ENCODE data around the gene EFHD1.
"Not testable (repeated sequence)": the region's sequence is repeated elsewhere in the genome, so short reads cannot be mapped to it uniquely, and the experiment has no call there.

EFHD1 gene

DNA sequence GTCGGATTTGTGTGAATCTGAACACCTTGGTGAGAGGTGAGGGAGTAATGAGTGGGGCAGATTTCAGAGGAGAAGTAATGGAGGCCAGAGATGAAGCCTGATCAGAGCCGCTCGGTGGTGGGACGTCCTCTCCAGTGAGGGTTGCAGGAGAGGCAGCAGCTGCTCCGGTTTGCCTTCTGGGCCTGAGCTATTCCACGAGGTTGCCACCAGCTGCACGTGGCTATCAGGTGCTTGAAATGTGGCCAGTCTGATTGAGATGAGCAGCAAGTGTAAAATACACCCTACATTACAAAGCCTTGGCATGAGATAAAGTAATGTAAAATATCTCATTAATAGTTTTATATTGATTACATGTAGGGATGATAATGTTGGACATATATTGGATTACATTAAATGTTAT, 10.8 kb upstream of the EFHD1 start:
- DNase-seq = no peak

DNA sequence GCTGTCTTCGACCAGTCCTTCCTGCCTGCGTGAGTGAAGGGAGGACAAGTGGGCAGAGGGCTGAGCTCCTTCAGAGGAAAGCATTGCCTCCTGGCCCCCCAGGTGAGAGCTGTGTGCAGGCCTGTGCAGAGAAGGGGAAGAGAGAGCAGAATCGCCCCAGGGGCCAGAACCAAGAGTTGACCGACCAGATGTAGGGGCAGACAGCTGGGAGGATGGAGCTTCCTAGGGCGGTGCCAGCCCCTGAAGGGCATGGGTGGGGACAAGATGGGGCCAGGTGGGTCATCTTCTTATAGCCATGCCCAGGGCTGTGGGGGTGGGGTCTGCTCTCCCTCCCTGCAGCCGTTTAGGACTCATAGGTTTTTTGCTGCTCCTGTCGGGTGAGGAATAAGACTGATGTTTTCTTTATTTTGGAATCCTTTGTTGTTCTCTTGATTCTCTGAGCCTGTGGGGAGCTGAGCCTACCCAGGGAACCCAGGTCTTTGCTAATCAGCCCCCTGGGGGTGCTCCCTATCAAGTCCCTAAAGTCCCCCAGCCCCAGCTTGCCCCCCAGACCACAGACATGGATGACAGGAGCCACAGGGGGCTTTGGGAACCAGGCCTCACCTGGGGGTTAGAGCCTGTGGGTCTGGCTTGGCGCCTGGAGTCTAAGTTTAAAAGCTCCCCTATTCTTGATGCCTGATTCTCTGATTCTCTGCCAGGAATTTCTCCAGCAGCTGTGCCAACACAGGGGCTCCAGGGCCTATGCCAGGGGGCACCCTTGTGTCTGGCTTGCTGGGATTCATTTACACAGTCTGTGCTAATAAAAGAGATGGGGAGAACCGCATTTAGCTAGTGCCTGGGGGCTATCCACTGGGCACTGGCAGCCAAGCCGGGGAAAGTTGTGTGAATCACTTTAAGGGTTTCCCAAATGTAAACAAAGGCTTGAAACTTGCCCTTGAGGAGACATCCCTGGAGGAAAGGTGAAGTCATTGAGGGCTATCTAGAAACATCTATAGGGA, 9.3 kb upstream of the EFHD1 start:
- no peak for DNase-seq

DNA sequence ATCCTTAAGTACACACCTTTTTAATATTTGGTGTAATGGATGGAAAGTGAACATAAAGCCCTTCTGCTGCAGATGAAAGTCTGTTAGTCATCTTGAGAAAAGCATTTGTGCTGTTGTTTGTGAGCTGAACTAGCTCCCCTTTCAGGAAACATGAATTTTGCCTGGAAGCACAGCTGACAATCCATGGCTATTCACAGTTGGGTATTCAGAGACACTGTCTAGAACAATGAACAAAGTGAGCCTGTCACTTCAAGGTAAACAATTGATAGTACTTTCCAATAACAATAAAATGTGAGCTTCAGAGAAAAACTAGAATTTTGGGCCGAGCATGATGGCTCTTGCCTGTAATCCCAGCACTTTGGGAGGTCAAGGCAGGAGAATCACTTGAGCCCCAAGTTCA, 6.8 kb upstream of the EFHD1 start:
- no peak for DNase-seq

- no peak for DNase-seq
Measured at GRCh38 chr2:232628466-232629128, 4.8 kb upstream of the EFHD1 start.

DNA sequence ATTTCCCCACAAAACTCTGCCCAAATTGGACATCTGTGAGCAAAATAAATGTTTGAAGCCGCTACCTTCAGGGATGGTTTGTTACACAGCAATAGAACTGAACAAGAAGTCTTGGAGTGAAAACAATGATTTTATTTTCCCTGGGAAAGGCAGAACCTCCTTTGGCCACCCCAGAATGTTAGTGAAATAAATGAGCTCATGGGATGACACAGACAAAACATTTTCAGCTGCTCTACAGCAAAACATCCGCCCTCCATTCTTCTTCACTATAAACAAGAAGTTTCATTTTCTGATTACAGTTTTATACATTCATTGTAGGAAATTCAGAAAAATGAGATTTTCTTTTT, 4.3 kb upstream of the EFHD1 start:
- DNase-seq = no peak

- no peak for DNase-seq
Measured at GRCh38 chr2:232632229-232632903, 1.0 kb upstream of the EFHD1 start.

- no peak for DNase-seq
Measured at GRCh38 chr2:232632904-232633412, 446 bp upstream of the EFHD1 start.

DNA sequence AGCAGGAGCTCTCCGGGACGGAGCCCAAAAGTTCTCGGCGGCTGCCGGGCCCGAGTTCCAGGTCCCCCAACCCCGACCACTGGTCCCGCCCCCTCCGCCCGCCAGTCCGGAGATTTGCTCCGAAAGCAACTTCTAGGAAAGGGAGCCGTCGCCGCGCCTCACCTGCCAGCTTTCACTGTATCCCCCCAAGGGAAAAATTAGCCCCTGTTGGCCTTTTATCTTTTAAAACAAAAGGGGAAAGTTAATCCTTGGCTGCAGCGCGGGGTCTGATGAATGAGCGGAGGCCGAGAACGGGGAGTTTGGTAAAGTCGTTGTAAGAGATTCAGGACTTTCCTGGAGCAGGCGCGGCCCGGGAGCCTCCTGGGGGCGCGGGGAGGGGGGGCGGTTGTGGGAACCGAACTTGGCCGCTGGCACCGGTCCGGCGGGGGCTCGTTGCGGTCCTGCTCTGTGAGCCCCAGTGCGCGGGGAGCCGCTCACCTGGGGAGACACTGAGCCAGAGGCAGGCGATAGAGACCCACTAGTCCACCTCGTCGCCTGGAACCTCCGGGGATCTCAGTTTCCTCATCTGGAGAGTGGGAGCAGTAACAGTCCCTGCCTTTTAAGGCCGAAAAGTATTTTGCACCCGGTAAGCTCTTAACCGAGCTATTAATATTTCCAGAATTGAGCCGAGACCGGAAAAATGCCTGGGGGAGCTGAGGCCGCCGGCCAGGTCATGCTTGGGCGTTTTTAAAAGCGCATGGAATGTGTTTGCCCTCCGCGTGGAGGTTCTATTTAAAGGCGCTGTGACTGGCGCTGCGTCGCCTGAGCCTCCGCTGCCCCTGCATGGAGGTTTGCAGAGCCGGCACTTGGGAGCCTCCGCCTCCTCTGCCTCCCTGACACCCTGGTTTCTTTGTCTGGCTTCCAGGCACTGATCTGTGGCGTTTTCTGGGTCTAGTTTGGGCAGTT, 1.1 kb downstream of the EFHD1 start:
- no peak for DNase-seq

- DNase-seq = not testable (repeated sequence)
Measured at GRCh38 chr2:232635376-232635775, 2.0 kb downstream of the EFHD1 start.

GRCh38 chr2:232635820-232636219, 2.4 kb downstream of the EFHD1 start:
- DNase-seq = no peak

DNA sequence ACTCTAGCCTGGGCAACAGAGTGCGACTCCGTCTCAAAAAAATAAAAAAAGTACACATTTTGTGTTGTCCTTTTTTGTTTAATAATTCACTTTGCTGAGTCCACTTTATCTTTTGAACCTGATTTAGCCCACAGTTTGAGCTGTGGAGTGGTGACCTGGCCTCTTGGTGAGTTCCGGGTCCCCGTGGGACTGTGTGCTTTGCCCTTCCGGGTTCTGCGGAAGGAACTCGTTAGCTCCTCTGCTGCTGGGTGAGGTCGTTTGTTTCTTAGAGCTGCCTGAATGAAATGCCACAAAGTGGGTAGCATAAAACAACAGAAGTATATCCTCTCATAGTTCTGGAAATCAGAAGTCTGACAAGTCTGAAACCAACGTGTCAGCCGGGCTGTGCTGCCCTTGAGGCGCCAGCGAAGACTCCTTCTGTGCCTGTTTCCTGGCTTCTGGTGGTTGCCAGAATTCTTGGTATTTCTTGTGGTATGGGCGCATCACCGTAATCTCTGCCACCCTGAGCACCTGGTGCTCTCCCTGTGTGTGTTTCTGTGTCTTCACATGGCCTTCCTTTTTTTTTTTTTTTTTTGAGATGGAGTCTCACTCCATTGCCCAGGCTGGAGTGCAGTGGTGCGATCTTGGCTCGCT, 3.5 kb downstream of the EFHD1 start:
- no peak for DNase-seq

DNA sequence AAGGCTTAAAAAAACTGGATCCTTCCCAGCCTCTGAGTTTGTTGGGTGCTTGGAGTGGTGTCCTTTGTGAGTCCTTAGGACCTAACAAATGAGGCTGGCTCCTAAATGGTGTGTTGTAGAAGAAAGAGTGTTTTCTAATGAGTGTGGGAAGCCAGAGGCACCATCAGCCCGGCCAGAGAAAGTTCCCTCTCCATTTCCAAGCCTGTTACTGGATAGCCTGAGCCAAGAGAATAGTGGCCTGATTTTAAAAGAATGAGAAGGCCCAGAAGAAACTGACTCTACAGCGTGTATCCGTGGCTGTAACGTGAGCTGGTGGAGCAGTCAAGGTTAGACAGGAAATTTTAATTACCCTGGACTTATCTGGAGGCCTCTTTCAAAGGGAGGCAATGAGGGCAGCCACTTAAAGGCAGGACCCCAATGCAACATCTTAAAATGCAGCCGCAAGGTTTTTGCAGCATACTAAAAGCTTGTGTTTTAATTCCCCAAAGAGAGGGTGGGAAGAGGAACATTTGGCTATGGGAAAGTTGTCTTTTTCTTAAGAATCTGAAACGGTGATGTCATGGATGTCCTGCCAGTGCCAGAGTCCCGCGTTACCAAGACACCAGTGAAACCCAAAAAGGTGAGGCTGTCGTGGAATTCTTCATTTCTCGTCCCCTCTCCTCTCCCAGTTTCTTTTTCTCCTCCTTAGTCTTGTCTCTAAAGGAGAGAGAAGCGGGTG, 4.6 kb downstream of the EFHD1 start:
- no peak for DNase-seq

GRCh38 chr2:232641153-232641848, 7.9 kb downstream of the EFHD1 start:
- no peak for DNase-seq

- DNase-seq = no peak
Measured at GRCh38 chr2:232643147-232643425, 9.7 kb downstream of the EFHD1 start.

DNA sequence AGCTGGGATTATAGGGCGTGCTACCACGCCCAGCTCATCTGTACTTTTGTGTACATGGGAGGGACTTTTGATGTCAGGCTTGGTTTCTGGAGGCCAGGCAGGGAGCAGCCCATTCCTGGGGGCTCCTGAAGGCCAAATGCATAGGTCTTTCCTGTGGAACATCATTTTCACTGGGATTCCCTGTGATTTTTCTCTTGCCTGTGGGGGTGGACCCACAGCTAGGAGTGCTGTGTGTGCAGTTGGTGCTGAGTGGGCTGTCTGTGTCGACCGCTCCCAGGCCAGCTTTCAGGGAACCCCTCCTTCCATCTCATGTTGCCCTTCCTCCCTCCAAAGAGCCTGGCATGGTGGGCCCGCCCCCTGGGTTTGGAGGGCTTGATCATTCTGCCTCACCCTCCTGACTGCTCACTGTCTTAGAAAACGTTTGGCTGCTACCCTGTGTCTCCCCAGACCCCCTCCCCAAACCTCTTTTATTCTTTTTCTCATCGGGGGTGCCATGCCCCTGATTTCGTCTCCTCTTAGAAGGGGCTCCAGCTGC, 10.5 kb downstream of the EFHD1 start:
- no peak for DNase-seq

DNA sequence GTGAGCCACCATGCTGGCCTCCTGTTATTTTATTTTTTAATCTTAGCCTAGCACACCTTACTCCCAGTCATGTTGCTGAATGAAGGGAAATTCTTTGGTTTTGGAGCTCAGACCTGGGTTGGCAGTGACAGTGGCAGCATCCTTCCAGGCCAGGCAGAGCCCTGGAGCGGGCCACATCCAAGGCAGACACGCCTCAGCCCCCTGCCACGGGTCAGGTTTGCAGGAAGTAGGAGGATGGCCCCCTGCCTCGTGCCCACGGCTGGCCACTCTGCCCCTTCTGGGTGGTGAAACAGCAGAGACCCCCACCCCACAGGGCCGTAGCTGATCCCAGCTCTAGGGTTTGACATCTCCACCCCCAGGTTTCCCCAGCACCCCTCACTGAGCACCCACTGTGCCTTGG, 11.7 kb downstream of the EFHD1 start:
- no peak for DNase-seq

- DNase-seq = no peak
Measured at GRCh38 chr2:232646726-232647125, 13.3 kb downstream of the EFHD1 start.

DNA sequence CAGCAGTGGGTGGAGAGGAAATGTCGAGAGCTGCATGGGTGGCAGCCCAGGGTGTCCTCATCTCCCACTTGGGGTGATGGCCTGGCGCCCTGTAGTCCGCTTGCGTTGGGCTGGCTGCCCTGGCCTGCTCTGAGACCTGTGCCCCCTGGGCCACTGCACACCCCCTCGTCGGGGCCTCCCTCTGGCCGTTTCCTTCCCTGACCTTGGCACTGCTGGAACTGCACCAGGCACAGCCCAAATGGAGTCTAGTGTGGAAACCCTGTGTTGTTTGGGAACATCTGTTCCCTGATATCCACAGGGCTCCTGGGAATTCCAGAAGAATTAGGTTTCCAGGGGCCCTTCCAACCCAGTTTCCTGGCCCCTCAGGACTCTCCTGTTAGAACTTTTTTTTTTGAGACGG, 13.9 kb downstream of the EFHD1 start:
- DNase-seq = no peak

DNA sequence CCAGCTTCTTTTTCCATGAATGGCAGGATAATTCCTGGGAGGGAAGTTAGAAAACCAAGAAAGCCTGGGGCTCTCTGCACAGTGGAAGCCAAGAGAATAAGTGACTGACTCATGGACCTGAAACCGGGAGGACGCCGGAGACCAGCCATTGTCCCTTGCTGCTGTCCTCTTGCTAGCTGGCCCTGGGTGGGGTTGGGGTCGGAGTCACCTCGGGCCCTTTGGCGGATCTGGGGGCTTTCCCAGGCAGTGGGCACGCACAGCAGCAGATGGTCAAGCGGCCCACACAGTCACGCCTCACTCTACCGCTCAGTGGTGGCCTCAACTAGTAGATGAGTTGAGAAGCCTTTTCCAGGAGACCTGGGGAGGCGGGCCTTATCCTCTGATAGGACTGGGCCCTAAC, 15.6 kb downstream of the EFHD1 start:
- DNase-seq = no peak

GRCh38 chr2:232652505-232652851, 19.1 kb downstream of the EFHD1 start:
- no peak for DNase-seq

DNA sequence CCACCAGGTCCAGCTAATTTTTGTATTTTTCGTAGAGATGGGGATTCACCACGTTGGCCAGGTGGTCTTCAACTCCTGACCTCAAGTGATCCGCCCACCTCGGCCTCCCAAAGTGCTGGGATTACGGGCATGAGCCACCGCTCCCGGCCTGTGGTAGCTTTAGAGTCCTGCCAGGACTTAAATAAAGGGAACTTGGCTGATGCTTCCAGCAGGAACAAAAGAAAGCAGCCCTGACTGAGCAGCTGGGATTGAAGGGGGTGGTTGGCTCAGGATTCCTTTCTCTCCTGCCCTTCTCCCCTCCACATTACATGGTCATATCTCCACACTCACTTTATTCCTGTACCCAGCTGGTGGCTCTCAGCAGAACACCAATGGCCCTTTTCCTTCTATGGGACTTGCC, 20.0 kb downstream of the EFHD1 start:
- DNase-seq = no peak
